ENCODE results near the gene MAML2.

Gene MAML2

DNA sequence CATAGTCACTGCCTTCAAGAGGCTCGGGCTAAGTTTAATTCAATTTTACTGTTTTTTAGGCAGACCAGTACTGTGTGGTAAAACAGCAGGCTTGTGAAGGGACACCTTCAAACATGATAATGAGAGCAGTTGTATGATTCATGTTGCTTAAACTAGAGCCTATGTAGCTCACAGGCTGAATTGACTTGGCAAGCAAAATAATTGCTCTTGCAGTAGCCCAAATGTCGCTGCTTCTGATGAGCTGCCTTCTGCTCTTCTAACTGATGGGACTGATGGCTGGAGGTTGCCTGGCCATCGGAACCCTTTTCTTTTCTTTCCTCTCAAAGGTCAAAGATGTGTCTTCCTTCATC, 137.6 kb downstream of the MAML2 start:
- H4K20me1 ChIP-seq = no peaks in the 10 kb centered on the region
- no peaks in the 10 kb centered on the region for H3K36me3 ChIP-seq
- H3K27ac ChIP-seq = no peak overlapping the region
- no peak overlapping the region for H3K4me2 ChIP-seq
- no peak for TF ChIP-seq Cebpa-rat (IDR thresholded peaks at IDR 0.05)
- H3K9ac ChIP-seq = no peak overlapping the region
- H3K27me3 ChIP-seq = no peaks in the 10 kb centered on the region
- H3K9me3 ChIP-seq = no peaks in the 10 kb centered on the region
- peaks cover 35% of the 10 kb centered on the region for H3K4me1 ChIP-seq
- no peak overlapping the region for H3K4me3 ChIP-seq

DNA sequence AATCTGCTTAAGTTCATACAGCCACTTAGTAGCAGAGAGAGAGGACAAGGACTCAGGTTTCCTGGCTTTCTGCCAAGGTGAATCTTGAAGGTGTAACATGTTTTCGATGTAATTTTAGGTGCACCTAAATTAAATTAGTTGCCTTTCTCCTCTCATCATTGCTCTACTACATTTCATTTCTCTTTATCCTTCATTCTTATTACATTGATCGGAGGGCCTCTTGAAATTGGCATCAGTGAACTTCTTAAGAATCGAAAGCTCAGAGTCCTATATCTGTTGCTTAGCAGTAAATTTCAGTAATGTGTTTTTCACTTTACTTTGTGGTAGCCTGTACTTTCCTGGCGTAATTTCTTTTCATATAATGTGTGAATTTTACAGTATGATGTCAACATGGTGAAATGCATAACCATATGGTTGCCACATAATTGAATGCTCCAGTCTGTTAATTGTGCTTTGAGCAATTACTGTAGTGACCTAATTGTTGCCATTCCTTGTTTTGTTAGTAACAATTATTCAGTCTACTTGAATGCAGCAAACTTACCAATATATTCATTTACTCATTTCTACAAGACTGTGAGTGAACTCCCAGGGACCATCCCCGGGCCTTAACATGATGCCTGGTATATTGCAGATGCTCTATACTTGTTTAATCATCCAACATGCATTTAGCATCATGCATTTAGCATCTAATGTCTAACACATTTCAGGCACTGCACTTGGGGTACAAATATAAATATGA, 138.1 kb downstream of the MAML2 start:
- no peaks in the 10 kb centered on the region for H4K20me1 ChIP-seq
- no peak overlapping the region for H3K4me2 ChIP-seq
- no peaks in the 10 kb centered on the region for H3K36me3 ChIP-seq
- TF ChIP-seq Cebpa-rat (IDR thresholded peaks at IDR 0.05) = no peak
- H3K9ac ChIP-seq = no peak overlapping the region
- no peaks in the 10 kb centered on the region for H3K9me3 ChIP-seq
- no peak overlapping the region for H3K27ac ChIP-seq
- H3K4me3 ChIP-seq = no peak overlapping the region
- H3K4me1 ChIP-seq = peaks cover 35% of the 10 kb centered on the region
- H3K27me3 ChIP-seq = no peaks in the 10 kb centered on the region

DNA sequence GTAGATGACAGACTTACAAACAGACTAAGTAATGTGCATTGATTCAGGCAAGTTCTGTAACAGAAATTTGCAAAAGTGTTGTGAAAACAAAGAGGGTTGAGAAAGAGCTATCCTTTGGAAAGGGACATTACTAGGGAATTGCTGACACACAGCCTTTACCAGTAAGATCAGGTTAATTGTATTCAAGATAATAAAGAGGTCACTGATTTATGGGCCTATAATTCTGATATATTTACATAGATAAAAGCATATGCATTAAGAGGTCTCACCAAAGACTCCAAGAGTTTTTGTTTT, 138.7 kb downstream of the MAML2 start:
- no peak for TF ChIP-seq Cebpa-rat (IDR thresholded peaks at IDR 0.05)
- Histone ChIP-seq H3K4me1 (peaks cover 32% of the 10 kb centered on the region), H3K27me3 (no peaks in the 10 kb centered on the region), H3K9me3 (no peaks in the 10 kb centered on the region; the same call in 1 of the 2 replicates), H3K9ac (no peak overlapping the region), H3K36me3 (no peaks in the 10 kb centered on the region), H3K4me2 (no peak overlapping the region), H3K4me3 (no peak overlapping the region), H3K27ac (no peak overlapping the region), H4K20me1 (no peaks in the 10 kb centered on the region)

DNA sequence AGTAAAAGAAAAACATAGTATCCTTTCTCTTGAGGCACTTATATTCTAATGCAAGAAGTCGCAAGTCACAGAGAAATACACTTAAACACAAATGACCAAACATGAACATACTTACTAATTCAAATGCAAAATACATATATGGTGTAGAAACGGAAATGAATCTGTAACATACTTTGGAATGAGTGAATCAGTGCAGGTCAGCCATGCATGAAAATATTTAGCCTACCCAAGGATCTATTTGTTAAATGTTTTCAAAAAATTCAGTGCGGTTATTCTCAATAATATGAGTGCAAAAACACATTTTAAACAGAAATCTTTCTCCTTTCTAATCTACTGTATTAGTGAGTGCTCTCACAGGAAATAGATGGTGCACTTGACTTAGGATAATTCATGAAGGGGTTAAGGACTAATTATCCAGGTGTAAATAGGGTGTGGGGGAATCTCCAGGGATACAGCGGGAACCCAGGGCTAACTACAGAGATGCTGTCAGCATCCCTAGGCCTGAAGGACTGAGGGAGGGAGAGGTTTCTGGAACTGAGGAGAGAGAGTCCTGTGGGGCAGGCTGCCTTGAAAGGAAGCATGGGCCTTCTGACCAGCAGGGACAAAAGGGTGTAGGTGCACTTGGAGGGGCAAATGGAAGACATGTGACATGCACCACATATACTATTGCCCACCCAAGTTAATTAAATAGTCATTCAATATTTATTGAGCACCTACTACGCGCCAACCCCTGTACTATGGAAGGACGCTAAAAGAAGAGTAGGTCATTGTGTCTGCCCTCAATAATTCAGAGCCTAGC, 139.2 kb downstream of the MAML2 start:
- H3K9ac ChIP-seq = no peak overlapping the region
- H4K20me1 ChIP-seq = no peaks in the 10 kb centered on the region
- H3K4me2 ChIP-seq = no peak overlapping the region
- TF ChIP-seq Cebpa-rat (IDR thresholded peaks at IDR 0.05) = no peak
- H3K36me3 ChIP-seq = no peaks in the 10 kb centered on the region
- H3K4me3 ChIP-seq = no peak overlapping the region
- H3K4me1 ChIP-seq = peaks cover 27% of the 10 kb centered on the region
- H3K27ac ChIP-seq = no peak overlapping the region
- H3K27me3 ChIP-seq = no peaks in the 10 kb centered on the region
- H3K9me3 ChIP-seq = no peaks in the 10 kb centered on the region; the same call in 1 of the 2 replicates

DNA sequence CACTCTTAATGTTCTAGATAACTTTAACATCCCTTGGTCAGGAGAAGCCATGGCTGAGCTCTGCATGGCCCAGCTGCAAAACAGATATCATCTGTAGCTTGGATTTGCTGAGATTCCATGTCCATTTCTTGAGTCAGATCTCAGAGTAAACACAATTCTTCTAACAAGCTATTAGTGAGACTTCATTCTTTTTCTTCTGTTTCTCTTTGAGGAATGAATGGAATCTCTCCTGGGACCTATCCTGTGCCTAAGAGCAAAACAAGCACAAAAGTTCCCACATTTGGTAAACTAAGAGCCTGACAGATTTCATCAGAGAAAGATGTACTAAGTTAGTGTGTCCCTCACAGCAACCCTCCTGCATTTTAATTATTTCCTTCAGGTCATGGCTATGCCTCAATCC, 142.8 kb downstream of the MAML2 start:
- no peak overlapping the region for H3K4me2 ChIP-seq
- H3K36me3 ChIP-seq = no peaks in the 10 kb centered on the region
- H3K27ac ChIP-seq = no peak overlapping the region
- no peaks in the 10 kb centered on the region; the same call in 1 of the 2 replicates for H3K4me1 ChIP-seq
- H3K27me3 ChIP-seq = no peaks in the 10 kb centered on the region
- no peak overlapping the region for H3K9ac ChIP-seq
- no peak overlapping the region for H3K4me3 ChIP-seq
- no peaks in the 10 kb centered on the region; the same call in 1 of the 2 replicates for H3K9me3 ChIP-seq
- TF ChIP-seq Cebpa-rat (IDR thresholded peaks at IDR 0.05) = no peak
- no peaks in the 10 kb centered on the region for H4K20me1 ChIP-seq

DNA sequence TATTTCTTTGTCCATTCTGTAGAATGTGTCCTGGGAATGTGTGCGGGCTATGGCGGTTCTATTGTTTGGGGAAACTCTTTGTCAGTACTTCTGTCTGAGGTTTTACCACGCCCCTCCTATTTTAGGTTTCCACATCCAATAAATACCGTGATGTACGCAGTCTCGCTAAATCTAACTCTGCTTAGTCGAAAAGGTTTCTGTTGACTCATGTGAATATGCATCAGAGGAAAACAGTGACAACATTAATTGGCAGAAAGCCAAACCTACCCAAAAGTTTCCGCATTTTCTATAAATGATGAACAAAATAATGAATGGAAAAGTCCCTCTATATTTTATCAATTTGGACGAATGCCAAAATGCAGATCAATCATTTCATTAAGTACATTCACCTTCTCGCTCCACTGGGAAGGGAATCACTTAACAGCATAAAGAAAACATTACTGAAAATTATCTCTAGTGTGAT, 143.4 kb downstream of the MAML2 start:
- Histone ChIP-seq H3K9ac (no peak overlapping the region), H3K4me1 (no peaks in the 10 kb centered on the region; the same call in 1 of the 2 replicates), H4K20me1 (no peaks in the 10 kb centered on the region), H3K9me3 (no peaks in the 10 kb centered on the region; the same call in 1 of the 2 replicates), H3K27me3 (no peaks in the 10 kb centered on the region), H3K4me2 (no peak overlapping the region), H3K27ac (no peak overlapping the region), H3K4me3 (no peak overlapping the region), H3K36me3 (no peaks in the 10 kb centered on the region)
- TF ChIP-seq Cebpa-rat (IDR thresholded peaks at IDR 0.05) = no peak

DNA sequence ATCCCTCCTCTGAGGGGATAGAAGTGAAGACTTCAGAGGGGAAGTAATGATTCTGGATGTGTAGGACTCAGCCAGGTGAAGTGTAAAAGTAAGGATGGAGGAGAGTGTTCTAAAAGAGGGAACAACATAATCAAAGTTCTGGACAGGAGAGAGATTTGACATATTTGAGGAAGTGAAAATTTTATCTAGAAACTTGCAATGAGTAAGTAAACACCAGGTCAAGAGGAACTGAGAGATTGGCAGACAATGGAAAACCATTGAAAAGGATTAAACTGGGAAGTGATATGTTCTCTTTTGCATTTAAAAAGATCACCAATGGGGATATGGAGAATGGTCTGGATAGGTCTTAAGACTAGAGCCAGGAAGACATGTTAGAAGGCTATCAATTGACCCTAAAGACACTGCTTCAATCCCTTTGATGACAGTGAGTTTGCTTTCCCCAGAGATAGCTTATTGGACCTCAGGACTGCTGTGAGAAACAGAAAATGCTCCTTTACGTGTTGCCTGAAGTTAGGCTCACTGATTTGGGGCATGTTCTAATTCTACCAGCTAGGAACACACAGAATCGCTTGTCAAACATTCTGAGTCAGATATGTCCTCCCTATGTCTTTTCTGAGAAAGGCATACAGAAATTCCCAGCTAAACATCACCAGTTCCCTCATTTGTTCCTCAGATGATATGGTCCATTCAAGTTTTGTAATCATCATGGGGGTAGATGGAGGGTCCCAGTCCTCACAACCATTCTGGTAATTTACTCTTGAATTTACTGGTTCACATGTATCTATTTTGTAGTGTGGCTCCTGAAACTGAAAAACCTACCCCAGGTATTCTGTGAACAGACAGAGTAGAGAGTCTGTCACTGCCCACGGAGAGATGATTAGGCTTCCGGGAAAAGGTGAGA, 144.9 kb downstream of the MAML2 start:
- Histone ChIP-seq H3K9ac (no peak overlapping the region), H3K4me3 (no peak overlapping the region), H3K27me3 (no peaks in the 10 kb centered on the region), H3K27ac (no peak overlapping the region), H3K9me3 (no peaks in the 10 kb centered on the region; the same call in 1 of the 2 replicates), H3K4me1 (no peaks in the 10 kb centered on the region; the same call in 1 of the 2 replicates), H3K4me2 (0 out of 2 replicates have a peak overlapping the region, but pooled peaks have one; percentile 6), H3K36me3 (no peaks in the 10 kb centered on the region), H4K20me1 (no peaks in the 10 kb centered on the region)
- no peak for TF ChIP-seq Cebpa-rat (IDR thresholded peaks at IDR 0.05)

DNA sequence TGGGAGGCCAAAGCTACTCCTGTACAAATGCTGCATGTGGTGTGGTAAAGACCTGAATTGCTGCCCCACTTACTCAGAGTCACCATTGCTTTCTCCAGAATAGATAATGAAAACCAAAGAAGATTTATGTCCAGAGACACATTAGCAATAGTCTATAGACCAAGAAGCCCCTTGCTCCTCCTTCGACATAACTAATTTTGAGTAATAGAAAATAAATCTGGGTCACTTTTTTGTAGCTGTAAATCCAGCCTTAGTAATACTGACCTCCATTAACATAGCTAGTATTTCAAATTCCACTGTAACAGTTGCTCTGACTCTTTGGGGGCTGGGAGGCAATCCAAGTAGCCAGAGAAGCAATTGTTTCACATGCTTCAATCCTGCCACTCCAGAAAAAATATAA, 145.9 kb downstream of the MAML2 start:
- no peaks in the 10 kb centered on the region for H3K36me3 ChIP-seq
- H3K4me2 ChIP-seq = no peak overlapping the region
- H4K20me1 ChIP-seq = no peaks in the 10 kb centered on the region
- no peak overlapping the region for H3K4me3 ChIP-seq
- H3K9ac ChIP-seq = no peak overlapping the region
- no peak overlapping the region for H3K27ac ChIP-seq
- no peaks in the 10 kb centered on the region; the same call in 1 of the 2 replicates for H3K4me1 ChIP-seq
- H3K9me3 ChIP-seq = peaks cover under 1% of the 10 kb centered on the region
- H3K27me3 ChIP-seq = no peaks in the 10 kb centered on the region
- TF ChIP-seq Cebpa-rat (IDR thresholded peaks at IDR 0.05) = no peak

DNA sequence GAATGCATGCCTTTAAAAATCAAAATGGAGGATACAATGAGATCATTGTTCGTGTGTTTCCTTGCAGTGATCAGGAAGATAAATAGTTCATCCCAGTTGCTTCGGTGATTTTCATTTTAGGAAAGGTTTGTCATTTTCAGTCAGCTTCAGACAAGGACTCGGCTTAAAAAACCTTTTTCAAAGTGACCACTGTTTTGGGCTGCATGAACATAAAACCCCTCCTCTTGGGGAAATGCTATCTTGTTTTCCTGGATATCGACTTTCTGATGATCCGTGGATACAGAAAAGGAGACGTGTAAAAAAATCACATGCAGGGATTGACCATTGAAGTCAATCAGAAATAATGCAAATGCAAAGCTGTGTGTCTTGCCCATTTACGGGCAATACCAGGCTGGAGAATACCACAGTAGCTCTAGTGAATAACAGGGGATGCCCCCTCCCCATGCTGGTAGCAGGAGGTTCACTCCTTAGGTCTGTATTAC, 146.8 kb downstream of the MAML2 start:
- no peak overlapping the region for H3K9ac ChIP-seq
- H3K4me1 ChIP-seq = no peaks in the 10 kb centered on the region; the same call in 1 of the 2 replicates
- H3K4me3 ChIP-seq = no peak overlapping the region
- H3K9me3 ChIP-seq = peaks cover 4% of the 10 kb centered on the region
- no peaks in the 10 kb centered on the region for H4K20me1 ChIP-seq
- TF ChIP-seq Cebpa-rat (IDR thresholded peaks at IDR 0.05) = no peak
- no peaks in the 10 kb centered on the region for H3K27me3 ChIP-seq
- H3K4me2 ChIP-seq = no peak overlapping the region
- H3K36me3 ChIP-seq = no peaks in the 10 kb centered on the region
- H3K27ac ChIP-seq = no peak overlapping the region
